ENCODE measurements around the gene TFEC.
"Not testable (repeated sequence)": the region's sequence is repeated elsewhere in the genome, so short reads cannot be mapped to it uniquely, and the experiment has no call there.

The TFEC gene, protein sequence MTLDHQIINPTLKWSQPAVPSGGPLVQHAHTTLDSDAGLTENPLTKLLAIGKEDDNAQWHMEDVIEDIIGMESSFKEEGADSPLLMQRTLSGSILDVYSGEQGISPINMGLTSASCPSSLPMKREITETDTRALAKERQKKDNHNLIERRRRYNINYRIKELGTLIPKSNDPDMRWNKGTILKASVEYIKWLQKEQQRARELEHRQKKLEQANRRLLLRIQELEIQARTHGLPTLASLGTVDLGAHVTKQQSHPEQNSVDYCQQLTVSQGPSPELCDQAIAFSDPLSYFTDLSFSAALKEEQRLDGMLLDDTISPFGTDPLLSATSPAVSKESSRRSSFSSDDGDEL

DNA sequence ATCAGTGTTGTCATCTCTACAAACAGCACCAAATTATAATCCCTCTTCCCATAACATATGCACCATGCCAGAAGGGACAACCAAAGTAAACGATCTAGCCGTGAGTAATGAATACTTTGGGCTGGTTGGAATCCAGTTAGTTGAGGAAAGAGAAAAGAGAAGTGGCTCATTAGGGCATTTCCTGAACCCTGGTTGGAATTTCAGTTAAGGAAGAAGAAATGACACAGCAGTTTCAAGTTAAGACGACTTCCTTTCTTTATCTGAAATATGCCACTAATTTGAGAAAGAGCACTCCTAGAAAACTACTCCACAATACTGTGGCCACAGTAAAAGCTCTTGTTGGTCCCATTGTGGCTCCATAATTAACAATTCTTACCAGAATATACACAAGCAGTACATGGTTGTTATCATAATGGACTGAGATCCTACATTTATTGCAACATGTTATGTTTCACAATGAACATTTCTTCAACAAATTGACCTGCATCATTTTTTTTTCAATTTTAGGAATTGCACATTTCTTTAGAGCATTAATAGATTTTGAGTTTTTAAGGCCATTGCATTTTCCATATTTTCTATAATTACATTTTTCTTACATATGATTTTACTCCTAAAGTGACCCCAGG lies at the start of gene TFEC:
Gene TFEC, minus strand, starts transcription at position 113 of the 626 bp plus-strand sequence. CDS start 46,322 bp downstream, outside the sequence.
- DNase-seq (ENCODE audit: low read depth) = no peak

DNA sequence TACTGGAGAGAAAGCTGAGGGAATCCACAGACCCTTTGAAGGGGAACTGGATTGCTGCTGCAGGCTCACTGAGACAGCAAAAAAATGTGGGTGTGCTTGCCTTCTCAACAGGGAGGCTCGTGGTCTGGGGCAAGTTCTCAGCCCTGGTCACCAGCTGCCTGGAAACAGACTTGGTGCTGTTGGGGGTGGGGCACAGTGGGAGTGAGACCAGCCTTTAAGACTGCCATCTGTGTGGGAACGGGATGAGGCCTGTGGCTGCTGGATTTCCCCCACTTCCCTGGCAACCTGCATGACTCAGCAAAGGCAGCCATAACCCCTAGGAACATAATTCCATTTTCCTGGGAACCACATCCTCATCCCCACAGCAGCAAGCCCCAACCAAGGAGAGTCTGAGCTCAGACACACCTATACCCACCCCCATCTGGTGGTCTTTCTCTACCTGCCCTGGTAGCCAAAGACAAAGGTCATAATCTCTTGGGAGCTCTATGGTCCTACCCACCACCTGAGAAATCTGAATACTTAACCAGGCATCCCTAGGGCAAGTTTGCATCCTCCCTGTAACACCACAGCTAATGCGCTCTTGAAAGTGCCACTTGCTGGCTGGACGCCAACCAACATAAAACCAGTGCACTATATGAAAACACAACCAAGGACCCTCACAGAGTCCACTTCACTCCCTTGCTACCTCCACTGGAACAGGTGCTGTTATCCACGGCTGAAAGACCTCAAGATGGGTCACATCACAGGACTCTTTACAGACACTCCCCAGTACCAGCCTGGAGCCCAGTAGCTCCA lies 45.0 kb upstream of the TFEC start:
- DNase-seq (ENCODE audit: low read depth) = no peak

DNA sequence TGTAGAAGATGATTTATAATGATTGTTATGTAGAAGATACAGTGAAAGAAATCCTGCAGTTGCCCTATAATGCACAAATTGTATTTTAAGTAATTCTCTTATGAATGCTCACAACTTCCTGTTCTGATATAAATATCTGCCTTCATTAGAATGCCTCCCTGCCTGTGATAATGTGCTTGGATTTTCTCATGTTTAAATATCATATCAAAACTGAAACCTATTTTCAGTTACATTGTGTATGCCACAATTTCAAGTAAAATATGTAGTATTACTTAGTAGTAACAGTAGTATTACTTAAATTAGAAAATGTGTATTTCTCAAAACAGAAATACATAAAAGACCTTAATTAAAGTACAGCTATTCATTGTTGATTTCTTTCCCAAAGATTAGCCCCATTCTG lies 41.1 kb upstream of the TFEC start:
- no peak for DNase-seq (ENCODE audit: low read depth)

DNA sequence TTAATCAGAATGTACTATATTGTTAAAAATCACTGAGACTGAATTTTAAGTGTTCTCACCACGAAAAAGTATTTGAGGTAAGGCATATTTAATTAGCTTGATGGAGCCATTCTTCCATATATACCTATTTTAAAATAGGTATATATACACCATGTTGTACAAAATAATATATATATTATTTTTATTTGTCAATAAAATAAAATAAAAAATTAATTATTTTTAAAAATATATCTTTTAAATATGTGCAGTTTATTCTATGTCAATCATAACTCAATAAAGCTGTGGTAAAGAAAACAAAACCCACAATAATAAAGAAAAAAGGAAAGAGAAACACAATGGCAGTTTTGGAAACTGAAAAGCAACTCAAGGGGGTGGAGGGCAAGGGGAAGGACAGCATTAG lies 33.6 kb upstream of the TFEC start:
- no peak for DNase-seq (ENCODE audit: low read depth)

DNA sequence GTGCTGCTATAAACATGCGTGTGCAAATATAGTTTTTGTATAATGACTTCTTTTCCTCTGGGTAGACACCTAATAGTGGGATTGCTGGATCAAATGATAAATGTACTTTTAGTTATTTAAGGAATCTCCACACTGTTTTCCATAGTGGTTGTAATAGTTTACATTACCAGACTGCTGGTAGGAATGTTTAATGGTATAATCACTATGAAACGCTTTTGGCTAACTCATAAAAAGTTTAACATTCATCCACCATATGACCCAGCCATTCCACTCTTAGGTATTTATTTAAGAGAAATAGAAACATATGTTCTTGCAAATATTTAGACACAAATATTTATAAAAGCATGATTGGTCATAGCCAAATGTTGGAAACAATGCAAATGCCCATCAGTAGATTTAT lies 32.1 kb upstream of the TFEC start:
- DNase-seq (ENCODE audit: low read depth) = no peak

DNA sequence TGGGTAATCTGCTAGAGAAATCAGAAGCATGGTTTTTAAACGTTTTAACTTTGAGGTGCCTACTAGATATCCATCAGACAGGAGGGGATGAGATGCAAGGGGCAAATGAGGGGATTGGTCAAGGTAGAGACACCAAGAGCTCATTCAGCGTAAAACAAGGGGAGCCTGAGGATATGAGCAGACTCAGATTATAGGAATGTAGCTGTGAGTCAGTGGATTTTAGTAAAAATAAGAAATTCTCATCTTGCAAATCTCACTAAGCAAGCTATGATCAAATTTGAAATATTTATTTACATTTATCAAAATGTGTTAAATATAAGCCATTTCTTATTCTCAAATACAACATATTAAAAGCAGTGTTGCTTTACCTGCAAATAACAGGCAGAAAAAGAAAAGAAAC lies 21.4 kb upstream of the TFEC start:
- no peak for DNase-seq (ENCODE audit: low read depth)

DNA sequence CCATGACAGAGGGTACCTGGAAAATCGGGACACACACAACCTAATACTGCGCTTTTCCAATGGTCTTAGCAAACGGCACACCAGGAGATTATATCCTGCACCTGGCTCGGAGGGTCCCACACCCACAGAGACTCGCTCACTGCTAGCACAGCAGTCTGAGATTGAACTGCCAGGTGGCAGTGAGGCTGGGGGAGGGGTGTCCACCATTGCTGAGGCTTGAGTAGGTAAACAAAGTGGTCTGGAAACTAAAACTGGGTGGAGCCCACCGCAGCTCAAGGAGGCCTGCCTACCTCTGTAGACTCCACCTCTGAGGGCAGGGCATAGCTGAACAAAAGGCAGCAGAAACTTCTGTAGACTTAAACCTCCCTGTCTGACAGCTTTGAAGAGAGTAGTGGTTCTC lies 16.7 kb upstream of the TFEC start:
- DNase-seq (ENCODE audit: low read depth) = not testable (repeated sequence)

DNA sequence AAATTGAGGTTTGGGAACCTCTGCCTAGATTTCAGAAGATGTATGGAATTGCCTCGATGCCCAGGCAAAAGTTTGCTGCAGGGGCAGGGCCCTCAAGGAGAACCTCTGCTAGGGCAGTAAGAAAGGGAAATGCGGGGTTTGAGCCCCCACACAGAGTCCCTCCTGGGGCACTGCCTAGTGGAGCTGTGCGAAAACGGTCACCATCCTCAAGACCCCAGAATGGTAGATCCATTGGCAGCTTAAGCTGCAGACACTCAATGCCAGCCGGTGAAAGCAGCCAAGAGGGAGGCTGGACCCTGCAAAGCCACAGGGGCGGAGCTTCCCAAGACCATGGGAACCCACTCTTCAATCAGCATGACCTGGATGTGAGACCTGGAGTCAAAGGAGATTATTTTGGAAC lies 15.0 kb upstream of the TFEC start:
- DNase-seq (ENCODE audit: low read depth) = no peak

DNA sequence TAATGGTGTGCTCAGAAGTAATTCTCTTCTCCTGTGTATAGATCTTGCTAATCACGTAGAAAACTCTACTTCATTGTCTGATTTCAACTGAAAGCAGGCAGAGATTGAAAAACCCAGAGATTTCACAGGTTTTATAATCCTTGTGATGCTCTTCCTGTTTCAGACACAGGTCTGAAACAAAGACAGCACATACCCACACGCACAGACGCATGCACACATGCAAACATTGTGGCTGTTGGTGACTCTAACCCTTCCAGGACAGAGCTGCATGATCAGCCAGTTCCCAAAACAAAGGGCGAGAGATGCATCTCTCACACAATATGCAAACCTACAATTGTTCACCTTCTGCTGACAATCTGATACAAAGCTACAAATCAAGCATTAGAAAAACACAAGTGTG lies 11.1 kb upstream of the TFEC start:
- DNase-seq (ENCODE audit: low read depth) = no peak

DNA sequence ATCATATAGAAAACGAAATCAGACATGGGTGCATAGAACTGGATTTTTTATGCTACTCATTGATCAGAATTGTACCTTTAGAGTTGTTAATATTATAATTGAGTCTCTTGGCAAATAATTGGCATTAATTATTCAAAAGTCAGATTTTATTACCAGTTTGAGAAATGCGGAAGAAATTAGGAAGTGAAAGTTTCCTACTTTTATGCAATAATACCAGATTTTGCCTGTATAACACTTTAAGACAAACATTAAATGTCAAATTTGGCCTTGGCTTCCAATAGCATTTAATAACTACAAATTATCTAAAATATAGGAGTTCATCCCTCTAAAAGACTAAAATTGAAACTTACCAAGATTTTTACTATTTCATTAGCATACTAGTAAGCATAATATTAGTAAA lies 6.8 kb upstream of the TFEC start:
- no peak for DNase-seq (ENCODE audit: low read depth)

DNA sequence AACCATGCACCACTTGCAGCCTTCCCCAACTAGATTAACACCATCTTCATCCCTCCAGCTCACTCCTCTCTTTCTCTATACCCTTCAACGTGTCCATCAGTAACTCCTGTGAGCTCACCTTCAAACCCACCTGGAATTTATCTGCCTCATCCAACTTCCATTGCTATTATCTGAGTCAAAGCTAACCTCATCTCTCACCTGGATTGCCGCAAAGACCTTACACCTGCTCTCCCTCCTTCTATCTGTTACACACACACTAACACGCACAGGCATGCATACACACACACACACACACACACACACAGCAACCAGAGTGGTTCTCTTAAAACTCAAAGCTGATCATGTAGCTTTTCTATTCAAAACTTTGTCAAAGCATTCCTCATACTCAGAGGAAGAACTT lies 3.8 kb upstream of the TFEC start:
- DNase-seq (ENCODE audit: low read depth) = no peak

DNA sequence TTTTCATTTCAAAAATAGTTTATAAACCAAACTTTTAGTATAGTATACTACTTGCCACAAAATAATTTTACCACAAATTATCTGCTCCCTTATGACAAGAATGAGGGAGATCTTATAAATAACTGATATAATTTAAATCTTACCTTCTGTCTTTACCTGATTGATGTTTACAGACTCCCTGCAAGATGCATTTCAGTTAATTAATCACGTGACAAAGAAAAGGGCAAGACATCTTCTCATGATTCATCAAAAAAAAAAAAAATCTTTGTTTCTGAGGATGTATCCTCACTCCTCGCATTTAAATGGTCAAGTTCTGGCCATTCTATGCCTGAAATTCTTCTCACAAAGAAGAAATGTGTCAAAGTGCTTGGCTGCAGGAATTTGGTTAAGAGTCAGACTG lies 2.3 kb upstream of the TFEC start:
- no peak for DNase-seq (ENCODE audit: low read depth)

DNA sequence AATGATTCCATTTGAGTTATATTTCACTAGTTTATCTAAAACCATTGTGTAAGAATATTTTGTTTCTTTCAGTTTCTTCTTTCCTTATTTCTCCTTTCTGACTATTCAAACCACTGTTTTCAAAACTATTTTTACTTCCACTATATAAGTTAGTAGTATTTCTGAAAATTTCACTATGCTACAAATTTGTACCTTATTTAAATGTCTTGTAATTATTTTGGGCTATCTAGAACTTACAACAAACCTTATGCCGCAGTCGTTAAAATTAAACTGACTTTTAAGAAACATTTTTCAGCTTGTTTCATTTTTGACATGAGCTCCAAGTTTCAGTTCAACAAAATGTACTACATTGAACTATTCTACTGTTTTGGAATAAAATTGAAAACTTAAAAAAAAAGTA lies 1.8 kb downstream of the TFEC start:
- no peak for DNase-seq (ENCODE audit: low read depth)

DNA sequence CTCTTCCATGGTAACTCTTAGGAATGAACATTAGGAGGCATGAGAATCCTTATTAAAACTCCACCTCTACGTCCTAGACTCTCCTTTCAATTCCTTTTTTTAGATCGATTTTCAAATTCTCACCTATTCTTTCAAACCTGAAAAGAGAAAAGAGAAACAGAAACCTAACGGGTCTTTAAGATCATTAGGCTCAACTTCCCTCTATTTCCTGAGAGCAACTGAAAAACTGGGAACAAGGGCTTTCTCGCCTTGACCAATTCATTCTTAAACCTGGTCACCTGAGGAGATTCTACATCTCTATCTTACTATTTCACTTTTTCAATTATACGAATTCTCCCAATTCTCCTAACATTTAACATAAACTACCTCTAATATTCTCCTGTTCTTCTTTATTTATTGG lies 2.8 kb downstream of the TFEC start:
- DNase-seq (ENCODE audit: low read depth) = no peak

DNA sequence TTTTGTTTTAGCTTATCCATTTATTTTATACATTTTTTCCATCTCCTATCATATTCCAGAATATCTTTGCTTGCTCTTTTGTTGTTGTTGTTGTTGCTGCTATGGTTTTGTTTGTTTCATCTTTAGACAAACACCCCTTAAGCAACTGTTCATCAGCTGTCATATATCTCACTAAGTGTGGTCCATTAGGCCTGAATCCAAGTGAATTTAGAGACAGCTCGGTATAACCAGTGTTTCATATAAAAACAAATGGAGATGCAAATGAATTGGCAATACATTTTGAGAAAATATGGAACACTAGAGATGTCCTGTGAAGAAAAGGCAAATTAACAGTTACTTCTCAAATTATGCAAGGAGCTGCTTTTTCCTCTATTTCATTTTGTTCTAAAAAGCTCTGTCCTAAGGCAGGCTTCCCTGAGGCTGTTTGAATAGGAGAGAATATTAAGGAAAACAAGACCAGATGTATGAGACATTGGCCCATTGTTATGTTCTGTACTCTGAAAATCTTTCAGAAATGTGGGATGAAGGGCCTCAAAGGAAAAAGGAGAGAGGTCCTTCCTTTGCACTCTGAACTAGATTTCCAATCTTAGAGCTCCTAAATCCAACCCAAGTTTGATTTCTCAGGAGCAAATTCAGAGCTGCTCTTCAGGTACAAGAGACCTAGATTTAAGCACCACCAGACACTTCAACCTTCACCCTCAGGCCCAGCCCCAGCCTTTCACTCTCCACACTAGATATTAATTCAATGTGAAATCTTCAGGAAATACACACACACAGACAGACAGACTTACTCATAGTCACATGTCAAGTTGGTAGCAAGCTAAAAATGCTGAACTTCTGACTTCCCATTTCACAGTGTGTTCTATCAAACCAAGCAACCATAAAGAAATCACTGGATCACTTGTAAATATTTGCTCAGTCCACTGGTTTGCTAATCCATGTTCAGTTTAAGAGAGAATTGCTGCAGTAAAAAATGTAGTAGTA lies 5.4 kb downstream of the TFEC start:
- no peak for DNase-seq (ENCODE audit: low read depth)

DNA sequence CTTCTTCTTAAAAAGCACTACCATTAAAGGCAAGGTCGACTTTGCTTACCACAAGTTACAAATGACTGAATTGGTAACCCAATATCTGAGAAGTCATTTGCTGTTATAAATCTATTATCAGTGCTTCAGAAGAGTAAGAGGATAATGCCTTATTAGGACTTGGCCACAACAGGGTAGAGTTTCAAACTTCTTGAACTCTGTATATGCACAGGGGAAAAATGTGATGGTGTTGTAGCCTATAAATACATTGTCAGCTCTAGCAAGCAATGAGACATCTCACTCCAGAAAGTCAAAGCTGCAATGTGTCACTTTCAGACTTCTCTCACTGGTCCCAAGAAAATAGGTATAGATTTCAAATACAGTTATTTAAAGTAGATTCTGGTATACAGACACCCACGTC lies 9.3 kb downstream of the TFEC start:
- DNase-seq (ENCODE audit: low read depth) = no peak

DNA sequence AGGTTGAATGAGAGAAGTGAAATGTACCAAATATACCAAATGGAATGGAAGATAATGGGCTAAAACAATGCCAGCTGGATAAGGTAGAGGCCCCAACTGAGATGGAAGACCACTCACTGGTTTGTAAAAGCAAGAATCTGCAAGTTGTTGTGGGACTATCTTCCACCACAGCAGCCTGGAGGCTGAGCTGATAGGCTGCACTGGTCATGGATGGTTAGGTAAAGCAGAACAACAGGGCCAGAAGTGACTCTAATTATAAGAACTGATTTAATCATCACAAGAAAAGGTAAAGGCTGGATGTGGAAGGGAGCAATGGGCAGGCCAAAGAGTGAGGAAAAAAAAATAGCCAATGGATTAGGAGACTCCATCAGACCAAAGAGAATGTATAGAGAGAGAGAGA lies 11.8 kb downstream of the TFEC start:
- no peak for DNase-seq (ENCODE audit: low read depth)

DNA sequence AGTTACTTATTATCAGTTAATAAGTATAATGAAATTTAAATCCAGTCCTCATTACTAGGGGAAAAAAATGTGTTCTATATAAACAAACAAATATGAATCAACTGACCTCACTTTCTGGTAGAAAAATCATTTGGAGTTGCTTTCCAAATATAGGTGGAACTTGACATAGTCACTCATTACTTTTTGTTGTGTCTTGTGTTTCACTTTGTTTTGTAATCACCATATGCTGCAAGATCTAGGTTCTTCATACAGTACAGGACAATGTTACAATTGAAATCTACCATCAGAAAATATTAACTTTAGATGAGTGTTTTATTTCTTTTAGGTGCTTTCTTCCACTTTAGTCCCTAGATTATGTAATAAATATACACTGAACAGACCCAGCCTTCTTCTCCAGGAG lies 16.9 kb downstream of the TFEC start:
- no peak for DNase-seq (ENCODE audit: low read depth)

DNA sequence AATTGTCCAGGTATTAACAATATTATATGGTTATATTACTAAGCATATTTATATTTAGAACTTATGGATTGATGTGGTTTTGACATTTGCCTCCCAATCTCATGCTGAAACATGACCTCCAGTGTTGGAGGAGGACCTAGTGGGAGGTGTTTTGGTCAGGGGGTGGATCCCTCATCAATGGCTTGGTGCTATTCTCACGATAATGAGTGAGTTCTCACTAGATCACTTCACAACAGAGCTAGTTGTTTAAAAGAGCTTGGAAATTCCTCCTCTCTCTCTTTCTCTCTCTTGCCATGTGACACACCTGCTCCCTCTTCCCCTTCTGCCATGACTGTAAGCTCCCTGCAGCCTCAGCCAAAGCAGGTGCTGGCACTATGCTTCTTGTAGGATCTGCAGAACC lies 19.0 kb downstream of the TFEC start:
- no peak for DNase-seq (ENCODE audit: low read depth)

DNA sequence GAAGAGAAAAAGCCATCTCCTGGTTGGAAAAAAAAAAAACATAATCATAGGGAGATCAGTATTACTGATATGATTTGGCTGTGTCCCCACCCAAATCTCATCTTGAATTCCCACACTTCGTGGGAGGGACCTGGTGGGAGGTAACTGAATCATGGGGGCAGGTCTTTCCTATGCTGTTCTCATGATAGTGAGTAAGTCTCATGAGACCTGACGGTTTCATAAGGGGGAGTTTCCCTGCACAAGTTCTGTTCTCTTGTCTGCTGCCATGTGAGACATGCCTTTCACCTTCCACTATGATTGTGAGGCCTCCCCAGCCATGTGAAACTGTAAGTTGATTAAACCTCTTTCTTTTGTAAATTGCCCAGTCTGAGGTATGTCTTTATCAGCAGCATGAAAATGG lies 25.8 kb downstream of the TFEC start:
- DNase-seq (ENCODE audit: low read depth) = not testable (repeated sequence)

DNA sequence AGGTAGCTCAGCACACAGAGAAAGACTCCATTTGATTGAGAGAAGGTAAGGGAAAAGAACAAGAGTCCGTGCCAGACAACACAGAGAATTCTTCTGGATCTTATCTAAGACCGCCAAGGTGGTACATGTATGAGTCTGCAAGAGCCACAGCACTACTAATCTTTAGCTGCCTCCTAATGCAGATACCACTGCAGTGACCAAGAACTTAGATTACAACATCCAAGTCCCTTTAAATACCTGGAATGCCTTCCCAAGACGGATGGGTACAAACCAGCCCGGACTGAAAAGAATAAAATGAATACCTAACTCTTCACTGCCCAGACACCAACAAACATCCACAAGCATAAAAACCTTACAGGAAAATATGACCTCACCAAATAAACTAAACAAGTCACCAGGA lies 33.3 kb downstream of the TFEC start:
- DNase-seq (ENCODE audit: low read depth) = no peak

DNA sequence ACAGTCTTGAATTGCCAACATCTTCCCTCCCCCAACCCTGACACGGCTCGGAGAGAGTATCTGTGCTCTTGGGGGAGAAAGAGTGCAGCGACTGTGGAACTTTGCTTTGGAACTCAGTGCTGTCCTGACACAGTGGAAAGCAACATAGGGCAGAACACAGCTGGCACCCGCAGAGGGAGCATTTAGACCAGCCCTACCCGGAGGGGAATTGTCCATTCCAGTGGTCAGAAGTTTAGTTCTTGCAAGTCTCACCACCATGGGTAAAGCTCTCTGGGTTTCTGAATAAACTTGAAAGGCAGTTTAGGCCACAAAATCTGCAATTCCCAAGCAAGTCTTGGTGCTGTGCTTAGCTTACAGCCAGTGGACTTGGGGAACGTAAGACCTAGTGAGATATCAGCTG lies 34.9 kb downstream of the TFEC start:
- DNase-seq (ENCODE audit: low read depth) = no peak
